Middle frontal gyrus (tissue), 1 donor: ENCODE results near the gene CSTF3.
A peak's percentile ranks its signal among the peaks of the same experiment; 100 is the strongest.

ENCODE experiments used
- DNase-seq: peaks from one replicate; pipeline ENCODE4 v3.0.0-alpha.2; 2015; ENCODE audit warnings: low spot score; ENCODE audit errors: extremely low spot score

CSTF3 gene

DNA sequence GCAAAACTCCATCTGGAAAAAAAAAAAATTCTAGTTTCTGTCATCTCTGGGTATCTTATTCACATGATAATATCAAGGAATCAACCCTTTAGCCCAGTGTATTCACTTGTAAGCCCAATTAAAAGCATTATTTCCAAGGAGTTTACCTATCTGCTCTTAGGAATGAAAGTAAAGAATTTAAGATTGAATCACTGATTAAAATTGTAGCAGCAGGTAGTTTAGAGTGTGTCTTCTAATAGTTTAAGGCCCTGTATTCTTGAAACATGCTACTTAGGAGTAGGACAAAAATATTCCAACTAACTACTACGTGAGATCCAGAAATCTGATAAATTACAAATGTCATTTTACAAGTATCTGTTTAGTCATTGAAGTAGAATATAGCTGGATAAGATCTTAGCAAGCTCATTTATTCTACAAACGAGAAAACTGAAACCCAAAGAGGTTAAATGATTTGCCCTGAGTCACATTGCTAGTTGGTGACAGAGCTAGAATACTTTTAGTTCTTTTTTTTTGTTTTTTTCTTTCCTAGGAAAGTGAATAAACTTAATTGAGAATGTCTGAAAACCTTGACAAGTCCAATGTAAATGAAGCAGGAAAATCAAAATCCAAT lies 118.0 kb downstream of the CSTF3 start:
- DNase-seq = no peak

DNA sequence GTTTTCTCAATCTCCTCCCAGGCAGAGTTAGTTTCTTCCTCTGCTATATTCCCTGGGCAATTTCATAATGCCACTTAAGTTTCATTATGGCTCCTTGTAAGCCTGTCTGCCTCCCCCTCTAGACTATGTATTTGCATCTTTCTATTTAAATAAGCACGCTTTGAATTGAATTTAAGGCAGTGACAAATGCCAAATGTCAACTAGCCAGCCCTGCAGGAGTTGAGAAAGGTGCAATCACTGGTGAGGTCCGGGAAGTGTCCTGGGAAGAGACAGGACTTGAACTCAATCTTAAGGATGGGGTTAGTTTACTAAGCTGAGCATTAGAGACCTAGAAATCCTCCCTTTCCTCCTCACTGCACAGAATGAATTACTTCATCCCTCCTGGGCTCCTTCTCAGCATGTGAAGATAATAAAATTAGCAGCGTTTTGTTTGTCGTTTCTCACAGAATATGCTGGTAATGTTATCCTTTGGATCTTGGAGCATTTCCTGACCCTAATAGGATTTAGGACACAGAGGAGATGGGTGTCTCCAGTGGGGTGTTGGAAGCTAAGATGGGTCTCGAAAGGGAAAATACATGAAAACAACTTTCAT lies 120.3 kb downstream of the CSTF3 start:
- DNase-seq = no peak

DNA sequence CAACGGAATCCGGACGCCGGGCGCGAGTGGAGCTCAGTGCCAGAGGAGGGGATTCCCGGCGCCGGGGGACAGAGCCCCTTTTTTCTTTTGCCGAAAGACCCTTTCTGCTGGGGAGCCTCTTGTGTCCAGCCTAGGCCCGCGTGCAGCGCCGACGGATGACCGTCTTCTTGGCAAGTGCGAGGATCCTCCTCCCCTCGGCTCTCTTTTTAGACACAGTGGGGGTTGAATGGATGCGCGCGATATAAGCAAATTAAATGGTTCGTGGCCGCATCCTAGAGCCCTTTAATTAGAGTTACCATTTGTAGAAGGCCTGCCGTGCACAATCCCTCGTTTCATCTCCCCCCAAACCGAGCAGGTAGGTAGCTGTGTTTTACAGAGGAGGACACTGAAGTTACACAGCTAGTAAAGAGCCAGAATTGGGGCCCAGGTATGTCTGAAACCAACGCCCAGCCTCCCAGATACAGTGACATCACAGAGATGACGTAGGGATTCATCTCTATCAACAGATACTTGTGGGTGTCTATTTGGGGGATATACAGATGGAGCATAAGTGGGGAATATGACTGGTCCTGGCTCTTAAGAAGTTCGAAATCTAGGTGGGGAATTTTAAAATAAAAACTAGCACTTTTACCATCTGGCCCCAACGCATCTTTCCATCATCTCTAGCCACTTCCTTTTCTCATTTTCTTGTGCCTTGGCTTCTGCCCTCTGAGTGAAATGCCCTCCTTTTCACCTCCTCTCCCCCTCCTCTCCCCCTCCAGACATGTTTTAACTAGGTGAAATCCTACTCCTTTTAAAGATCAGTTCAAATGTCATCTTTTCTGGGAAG lies 121.0 kb downstream of the CSTF3 start:
- DNase-seq = no peak

DNA sequence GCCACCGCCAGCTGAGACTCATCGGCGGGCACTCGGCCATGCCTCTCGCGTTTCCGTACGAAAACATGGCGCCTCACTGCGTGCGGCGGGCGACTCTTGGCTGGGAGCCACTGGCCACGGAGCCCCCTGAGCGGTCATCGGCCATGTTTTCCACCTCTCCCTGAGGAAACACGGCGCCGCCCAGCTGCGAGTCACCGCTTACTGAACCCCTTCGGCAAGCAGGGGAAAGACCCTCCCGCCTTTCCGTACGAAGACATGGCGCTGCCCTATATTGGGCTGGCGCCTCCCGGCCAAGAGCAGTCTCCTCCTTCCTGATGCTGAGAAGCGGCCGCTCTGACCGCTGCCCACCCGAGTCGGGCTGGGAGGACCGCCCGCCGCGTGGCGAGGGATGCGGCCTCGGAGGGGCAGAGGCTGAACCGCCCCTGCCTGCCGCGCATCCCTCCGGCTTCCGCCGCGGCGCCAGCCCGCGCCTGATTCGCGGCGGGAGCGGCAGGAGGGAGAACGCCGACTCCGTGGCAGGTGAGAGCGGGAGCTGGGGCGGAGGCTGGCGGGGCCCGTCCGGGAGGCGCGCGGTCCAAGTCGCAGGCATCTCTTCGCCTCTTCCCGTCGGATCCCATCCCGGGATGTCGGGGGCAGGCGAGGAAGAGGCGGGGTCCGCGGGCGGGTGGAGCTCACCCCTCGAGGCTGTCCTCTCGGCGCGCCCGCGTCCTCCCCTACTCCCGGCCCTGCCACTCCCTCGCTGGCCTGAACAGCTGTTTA lies 121.8 kb downstream of the CSTF3 start, which contains the start of gene TCP11L1:
Gene TCP11L1, plus strand, starts transcription at position 299 of the 759 bp plus-strand sequence. CDS start 4,202 bp downstream, outside the sequence.
- DNase-seq = peak; percentile 93

DNA sequence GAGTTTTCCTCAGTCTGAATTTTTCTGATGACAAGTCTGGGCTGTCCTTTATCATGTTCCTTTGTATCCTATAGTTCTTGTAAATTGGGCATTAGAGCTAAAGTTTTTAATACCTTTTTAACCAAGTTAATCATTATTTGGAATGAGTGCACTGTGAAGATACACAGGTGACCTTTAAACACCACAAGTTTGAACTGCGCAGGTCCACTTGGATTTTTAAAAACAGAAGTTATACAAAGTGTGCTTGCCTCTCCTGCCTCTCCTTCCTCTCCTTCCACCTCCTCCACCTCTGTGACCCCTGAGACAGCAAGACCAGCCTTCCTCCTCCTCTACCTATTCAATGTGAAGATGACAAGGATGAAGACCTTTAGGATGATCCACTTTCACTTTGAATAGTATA lies 126.3 kb downstream of the CSTF3 start:
- no peak for DNase-seq
